GM10266 (cell line): ENCODE results near the gene CCDC59.

Experiments used
- DNase-seq: peaks from one replicate; pipeline ENCODE4 v3.0.0; 2012; ENCODE audit errors: extremely low spot score
- TF ChIP-seq, protein P1 (sequence below): IDR thresholded peaks from 2 replicates; pipeline ENCODE4 v1.5.1; 2012; ENCODE audit warnings: mild to moderate bottlenecking, low read depth; ENCODE audit not compliant: control insufficient read depth, insufficient read depth; ENCODE audit errors: missing control alignments

CCDC59 gene

DNA sequence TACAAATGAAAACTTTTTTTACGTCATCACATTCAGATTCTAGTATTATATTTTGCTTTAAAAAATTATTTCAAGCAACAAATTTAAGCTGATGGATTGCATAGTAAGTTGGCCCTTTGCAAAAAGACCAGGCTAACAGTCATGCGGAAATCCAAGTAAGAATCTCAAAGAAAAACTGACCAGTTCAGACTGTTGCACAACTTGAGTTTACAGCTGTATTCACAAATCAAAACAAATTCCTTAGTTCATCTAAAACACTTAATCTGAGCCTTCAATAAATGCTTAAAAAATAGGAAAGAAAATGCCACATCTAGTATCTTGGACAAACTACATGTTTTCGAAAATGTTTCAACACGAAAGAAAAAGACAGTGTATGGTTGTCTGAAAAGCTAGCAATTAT lies 847 bp downstream of the CCDC59 start:
- no peak for DNase-seq
- TF ChIP-seq, protein P1, sequence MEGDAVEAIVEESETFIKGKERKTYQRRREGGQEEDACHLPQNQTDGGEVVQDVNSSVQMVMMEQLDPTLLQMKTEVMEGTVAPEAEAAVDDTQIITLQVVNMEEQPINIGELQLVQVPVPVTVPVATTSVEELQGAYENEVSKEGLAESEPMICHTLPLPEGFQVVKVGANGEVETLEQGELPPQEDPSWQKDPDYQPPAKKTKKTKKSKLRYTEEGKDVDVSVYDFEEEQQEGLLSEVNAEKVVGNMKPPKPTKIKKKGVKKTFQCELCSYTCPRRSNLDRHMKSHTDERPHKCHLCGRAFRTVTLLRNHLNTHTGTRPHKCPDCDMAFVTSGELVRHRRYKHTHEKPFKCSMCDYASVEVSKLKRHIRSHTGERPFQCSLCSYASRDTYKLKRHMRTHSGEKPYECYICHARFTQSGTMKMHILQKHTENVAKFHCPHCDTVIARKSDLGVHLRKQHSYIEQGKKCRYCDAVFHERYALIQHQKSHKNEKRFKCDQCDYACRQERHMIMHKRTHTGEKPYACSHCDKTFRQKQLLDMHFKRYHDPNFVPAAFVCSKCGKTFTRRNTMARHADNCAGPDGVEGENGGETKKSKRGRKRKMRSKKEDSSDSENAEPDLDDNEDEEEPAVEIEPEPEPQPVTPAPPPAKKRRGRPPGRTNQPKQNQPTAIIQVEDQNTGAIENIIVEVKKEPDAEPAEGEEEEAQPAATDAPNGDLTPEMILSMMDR = no peak

DNA sequence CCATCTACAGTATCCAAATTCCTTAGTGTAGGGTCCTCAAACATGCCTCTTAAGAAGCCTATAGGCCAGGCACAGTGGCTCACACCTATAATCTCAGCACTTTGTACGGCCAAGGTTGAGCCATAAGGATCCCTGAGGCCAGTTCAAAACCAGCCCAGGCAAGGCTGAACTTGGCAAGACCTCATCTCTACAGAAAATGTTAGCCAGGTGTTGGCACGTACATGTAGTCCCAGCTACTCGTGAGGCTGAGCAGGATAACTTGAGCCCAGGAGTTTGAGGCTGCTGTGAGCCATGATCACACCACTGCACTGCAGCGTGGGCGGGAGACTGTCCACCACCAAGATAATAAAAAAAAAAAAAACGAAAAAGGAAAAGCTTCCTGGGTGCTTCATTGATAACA lies 6.8 kb downstream of the CCDC59 start:
- TF ChIP-seq, protein P1 = no peak

DNA sequence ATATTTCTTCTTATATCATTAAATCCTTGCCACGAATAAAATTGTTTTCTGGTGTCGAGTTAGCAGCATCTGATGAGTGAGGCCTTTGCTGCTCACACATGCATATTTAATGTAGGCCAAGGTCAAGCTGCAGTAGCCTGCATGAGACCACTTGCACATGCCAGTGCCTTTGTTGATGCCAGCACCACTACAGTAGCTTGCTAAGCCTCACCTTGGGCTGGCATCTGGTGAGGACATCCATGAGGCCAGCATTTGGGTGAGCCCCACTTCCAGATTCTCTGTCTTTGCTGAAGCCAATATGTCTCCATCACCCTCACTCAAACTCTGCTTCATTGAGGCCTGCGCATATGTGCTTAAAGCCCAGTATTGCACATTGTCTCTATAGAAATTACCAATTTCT lies 8.0 kb downstream of the CCDC59 start:
- TF ChIP-seq, protein P1 = no peak
- DNase-seq = no peak

More for the DNA sequence above, 6.8 kb downstream of the CCDC59 start:
- no peak for DNase-seq

- TF ChIP-seq, protein P1 = no peak
- DNase-seq = no peak
These were observed 28.7 kb downstream of the CCDC59 start for GRCh38 chr12:82329508-82329907.

DNA sequence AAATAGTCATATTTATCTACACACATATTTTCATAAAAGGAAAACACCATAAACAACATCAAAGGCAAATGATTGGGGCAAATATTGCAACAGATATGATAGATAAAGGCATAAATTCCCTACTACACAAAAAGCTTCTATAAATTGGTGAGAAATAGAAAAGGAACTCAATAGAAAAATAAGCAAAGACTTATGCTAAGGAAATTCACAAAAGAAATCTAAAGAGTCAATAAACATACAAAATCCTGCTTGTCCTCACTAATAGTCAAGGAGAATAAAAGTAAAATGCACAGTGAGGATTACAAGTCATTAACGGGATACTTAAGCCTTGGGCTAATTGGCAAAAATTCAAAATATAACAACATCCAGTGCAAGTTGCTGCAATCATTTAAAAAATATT lies 30.3 kb downstream of the CCDC59 start:
- no peak for DNase-seq

DNA sequence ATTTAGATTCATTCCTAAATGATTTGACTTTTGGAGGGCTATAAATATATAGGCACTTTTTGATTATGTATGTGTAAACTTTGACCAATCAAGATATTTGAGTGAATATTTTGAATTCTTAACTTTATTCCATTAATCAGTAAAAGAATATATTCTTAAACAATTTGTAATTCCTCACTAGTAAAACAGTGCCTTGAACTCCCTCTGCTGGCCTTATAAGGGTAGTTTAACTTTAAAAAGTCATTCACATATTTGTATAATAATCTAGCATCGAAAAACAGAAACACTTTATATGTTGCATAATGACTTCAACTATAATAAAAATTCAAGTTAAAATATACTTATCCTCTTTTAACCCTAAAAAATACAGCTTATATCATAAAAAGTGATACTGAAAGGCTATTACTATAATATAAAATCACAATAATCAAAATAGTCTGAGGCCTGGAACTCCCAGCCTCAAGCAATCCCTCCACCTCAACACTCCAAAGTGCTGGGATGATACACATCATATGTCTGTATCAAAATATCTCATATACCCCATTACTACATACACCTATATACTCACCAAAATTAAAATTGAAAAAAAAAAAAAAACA lies 31.2 kb downstream of the CCDC59 start:
- DNase-seq = no peak

More for the DNA sequence above, 30.3 kb downstream of the CCDC59 start:
- TF ChIP-seq, protein P1 = no peak

DNA sequence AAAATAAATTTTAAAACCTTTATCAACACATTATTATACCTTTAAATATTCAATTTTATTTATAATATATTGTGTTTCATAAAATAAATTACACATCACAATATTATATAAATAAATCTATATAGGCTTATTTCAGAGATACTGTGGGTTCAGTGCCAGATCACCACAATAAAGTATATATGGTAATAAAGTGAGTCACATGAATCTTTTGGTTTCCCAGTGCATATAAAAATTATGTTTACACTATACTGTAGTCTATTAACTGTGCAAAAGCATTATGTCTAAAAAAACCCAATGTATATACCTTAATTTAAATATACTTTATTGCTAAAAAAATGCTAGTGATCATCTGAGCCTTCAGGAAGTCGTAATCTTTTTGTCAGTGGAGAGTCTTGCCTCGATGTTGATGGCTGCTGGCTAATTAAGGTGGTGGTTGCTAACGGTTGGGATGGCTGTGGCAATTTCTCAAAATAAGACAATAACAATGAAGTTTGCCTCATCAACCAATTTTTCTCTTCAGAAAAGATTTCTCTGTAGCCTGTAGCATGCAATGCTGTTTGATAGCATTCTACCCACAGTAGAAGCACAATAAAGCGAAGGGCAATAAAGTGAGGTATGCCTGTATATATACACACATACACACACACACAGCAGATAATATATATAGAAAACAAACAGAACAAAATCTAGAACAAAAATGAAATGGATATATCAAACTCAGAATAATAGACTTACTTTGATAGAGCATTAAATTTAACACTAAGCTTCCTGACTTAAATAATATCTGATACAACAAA lies 32.4 kb downstream of the CCDC59 start:
- no peak for DNase-seq
- TF ChIP-seq, protein P1 = no peak

More for the DNA sequence above, 31.2 kb downstream of the CCDC59 start:
- TF ChIP-seq, protein P1 = peak; percentile 23
